HepG2 (cell line): ENCODE results near the gene SMTNL2. TPM values are rescaled to one million over a fixed set of nuclear protein-coding genes. Genes with fewer than 3 reads are reported as not detected.

Experiments
- ASH2L ChIP-seq: fragments of 300-600, 200-600 bp; sonication (generic); IDR thresholded peaks from 2 replicates; pipeline ENCODE4 v1.7.0; 2017; ENCODE audit warnings: low read depth, mild to moderate bottlenecking, moderate library complexity, mixed read lengths, low read length; ENCODE audit not compliant: insufficient read length
- BCL6 ChIP-seq: IDR thresholded peaks from 2 replicates; pipeline ENCODE4 v1.6.1; 2016; ENCODE audit warnings: missing genetic modification reagents, missing compliant biosample characterization
- ELF3 ChIP-seq: IDR thresholded peaks from 2 replicates; pipeline ENCODE4 v1.6.1; 2016; ENCODE audit warnings: missing genetic modification reagents, missing compliant biosample characterization
- FOXA1 ChIP-seq, 2 experiments: fragments of 450-650 bp in 1 of 2; sonication (generic) in 1 of 2; formaldehyde crosslinking in 1 of 2; IDR thresholded peaks; 2 replicates each; pipeline versions ENCODE4 v1.4.0 to v1.6.1; 2016 to 2020; ENCODE audit warnings: missing genetic modification reagents in 1 of 2
- ISL2 ChIP-seq: sonication (generic); formaldehyde crosslinking; IDR thresholded peaks from 2 replicates; pipeline ENCODE4 v1.5.0; 2020; ENCODE audit warnings: missing genetic modification reagents
- MIER2 ChIP-seq: IDR thresholded peaks from 2 replicates; pipeline ENCODE4 v1.6.1; 2016; ENCODE audit warnings: missing biosample characterization, missing genetic modification reagents
- MTA3 ChIP-seq: sonication (generic); formaldehyde crosslinking; IDR thresholded peaks from 2 replicates; pipeline ENCODE4 v1.4.0; 2020; ENCODE audit warnings: missing genetic modification reagents
- PTBP1 ChIP-seq: fragments of 200-400 bp; formaldehyde crosslinking; IDR thresholded peaks from 2 replicates; pipeline ENCODE4 v1.6.1; 2018; ENCODE audit warnings: low read length, low read depth; ENCODE audit not compliant: poor library complexity, severe bottlenecking
- RCOR2 ChIP-seq: IDR thresholded peaks from 2 replicates; pipeline ENCODE4 v1.6.1; 2016; ENCODE audit warnings: missing biosample characterization, missing genetic modification reagents
- TBX2 ChIP-seq: sonication (generic); formaldehyde crosslinking; IDR thresholded peaks from 2 replicates; pipeline ENCODE4 v1.5.0; 2020; ENCODE audit warnings: missing genetic modification reagents, mild to moderate bottlenecking, borderline replicate concordance
- ZBTB21 ChIP-seq: sonication (generic); formaldehyde crosslinking; IDR thresholded peaks from 2 replicates; pipeline ENCODE4 v1.4.0; 2020; ENCODE audit warnings: missing genetic modification reagents
- ZKSCAN1 ChIP-seq: fragments of 150-350 bp; IDR thresholded peaks from 2 replicates; pipeline ENCODE4 v1.6.1; 2014; ENCODE audit warnings: low read length
- ZNF30 ChIP-seq: sonication (generic); formaldehyde crosslinking; IDR thresholded peaks from 2 replicates; pipeline ENCODE4 v1.5.0; 2020; ENCODE audit warnings: mild to moderate bottlenecking, missing genetic modification reagents
- ZNF484 ChIP-seq: sonication (generic); formaldehyde crosslinking; IDR thresholded peaks from 2 replicates; pipeline ENCODE4 v1.5.1; 2020; ENCODE audit warnings: mild to moderate bottlenecking, low read depth, missing genetic modification reagents, borderline replicate concordance
- ZNF543 ChIP-seq: sonication (generic); formaldehyde crosslinking; IDR thresholded peaks from 2 replicates; pipeline ENCODE4 v1.4.0; 2020; ENCODE audit warnings: mild to moderate bottlenecking, missing genetic modification reagents
- ZNF672 ChIP-seq: sonication (generic); formaldehyde crosslinking; IDR thresholded peaks from 2 replicates; pipeline ENCODE4 v1.8.1; 2022; ENCODE audit warnings: missing genetic modification reagents
- ZNF782 ChIP-seq: sonication (generic); formaldehyde crosslinking; IDR thresholded peaks from 2 replicates; pipeline ENCODE4 v1.4.0; 2020; ENCODE audit warnings: missing genetic modification reagents, mild to moderate bottlenecking, borderline replicate concordance
- ZNF841 ChIP-seq: sonication (generic); formaldehyde crosslinking; IDR thresholded peaks from 2 replicates; pipeline ENCODE4 v1.8.1; 2023; ENCODE audit warnings: missing genetic modification reagents, borderline replicate concordance
- ZSCAN25 ChIP-seq: sonication (generic); formaldehyde crosslinking; IDR thresholded peaks from 2 replicates; pipeline ENCODE4 v1.8.0; 2022; ENCODE audit warnings: mild to moderate bottlenecking, missing genetic modification reagents
- polyA plus RNA-seq, 8 experiments: library from polyadenylated mRNA; depleted of rRNA in 3 of 8; stranded (reverse) in 7 of 8; unstranded in 1 of 8; fragments of >200 nt; fragmentation: Illumina TruSeq in 4 of 8; extraction: Trizol in 4 of 8; gene quantifications; 2 replicates each; pipeline versions ENCODE4 v1.2.1 to v1.2.3, GENCODE V29; 2011 to 2016; ENCODE audit warnings: low read depth in 4 of 8, missing spikeins in 1 of 8, mixed read lengths in 1 of 8; ENCODE audit not compliant: insufficient read depth in 1 of 8
- total RNA-seq, 5 experiments: library from RNA; depleted of rRNA; stranded (reverse); fragments of >200 nt; fragmentation: Illumina TruSeq; extraction: Trizol; gene quantifications; 2 replicates each; pipeline ENCODE4 v1.2.3, GENCODE V29; 2016; ENCODE audit warnings: low read depth in 1 of 5
- TF ChIP-seq, protein P1 (sequence below): sonication (generic); formaldehyde crosslinking; IDR thresholded peaks from 2 replicates; pipeline ENCODE4 v1.4.0; 2020; ENCODE audit warnings: low read depth, mild to moderate bottlenecking, missing genetic modification reagents
- TF ChIP-seq, protein P2 (sequence below): sonication (generic); formaldehyde crosslinking; IDR thresholded peaks from 2 replicates; pipeline ENCODE4 v1.4.0; 2020; ENCODE audit warnings: missing genetic modification reagents
- TF ChIP-seq, protein P3 (sequence below): sonication (generic); formaldehyde crosslinking; IDR thresholded peaks from 2 replicates; pipeline ENCODE4 v1.4.0; 2020; ENCODE audit warnings: mild to moderate bottlenecking, missing genetic modification reagents
- TF ChIP-seq, protein P4 (sequence below): IDR thresholded peaks from 2 replicates; pipeline ENCODE4 v1.6.1; 2016; ENCODE audit warnings: missing genetic modification reagents, missing compliant biosample characterization

SMTNL2 gene
- total and polyA plus RNA-seq, 2 of the 13 experiments (the other 11 are each of a cell fraction or from before 2014, with no cell fraction given) = 0.41 to 5.1 TPM

DNA sequence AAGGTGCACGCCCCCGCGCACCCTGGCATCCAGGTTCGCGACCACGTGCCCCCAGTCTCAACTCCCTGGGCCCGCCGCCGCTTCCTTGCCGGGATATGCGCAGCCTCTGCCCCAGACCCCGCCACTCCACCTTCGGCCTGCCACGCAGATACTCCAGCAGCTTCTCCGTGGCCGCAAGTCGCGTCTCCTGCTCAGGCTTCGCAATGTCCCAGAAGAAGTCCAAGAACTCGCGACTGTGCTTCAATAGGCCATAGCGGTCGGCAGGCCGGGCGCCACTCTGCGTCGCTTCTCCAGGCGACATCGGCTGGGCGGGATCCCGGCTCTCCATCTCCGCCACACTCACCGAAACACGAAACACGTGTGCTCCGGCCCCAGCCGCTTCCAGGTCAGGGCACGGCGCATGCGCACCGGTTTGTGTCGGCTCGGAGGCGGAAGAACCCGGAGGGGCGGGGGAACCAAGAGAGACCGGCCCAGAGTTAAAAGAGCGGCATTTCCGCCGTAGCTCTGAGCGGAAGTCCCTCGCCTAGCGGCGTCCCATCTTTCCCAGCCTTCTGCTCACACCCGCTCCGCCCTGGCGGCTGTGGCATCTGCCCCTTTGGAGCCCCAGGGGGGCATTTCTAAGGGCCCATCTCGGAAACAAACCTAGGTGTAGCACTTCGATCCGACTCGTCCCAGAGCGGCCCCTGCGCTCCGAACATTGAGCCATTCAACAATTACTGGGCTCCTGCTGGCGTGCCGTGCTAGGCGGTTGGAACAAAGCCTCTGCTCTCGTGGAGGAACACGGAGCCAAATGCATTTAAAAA, 29.1 kb upstream of the SMTNL2 start, which contains the start of gene MYBBP1A (continued):
- TF ChIP-seq ZNF484 (CRISPR knock-in tag) (peak; percentile 87; the same call in 1 of the 2 replicates), ZNF841 (no peak), TBX2 (CRISPR knock-in tag) (peak; percentile 77), ZNF543 (no peak), ZBTB21 (CRISPR knock-in tag) (no peak), ZNF782 (peak; percentile 75; the same call in 1 of the 2 replicates), ZNF30 (CRISPR knock-in tag) (no peak; the same call in 1 of the 2 replicates), ELF3 (CRISPR knock-in tag) (peak; percentile 94), ISL2 (CRISPR knock-in tag) (no peak), RCOR2 (CRISPR knock-in tag) (no peak), FOXA1 (IDR thresholded peaks at IDR 0.05) (no peak), FOXA1 (CRISPR knock-in tag; IDR thresholded peaks at IDR 0.05) (no peak), ZKSCAN1 (no peak), ZSCAN25 (CRISPR knock-in tag) (no peak), ASH2L (peak; percentile 57), MIER2 (CRISPR knock-in tag) (0 out of 2 replicates have a peak, but pooled peaks have one; percentile 32), BCL6 (no peak), PTBP1 (no peak), ZNF672 (no peak), MTA3 (no peak)
- TF ChIP-seq, protein P1, sequence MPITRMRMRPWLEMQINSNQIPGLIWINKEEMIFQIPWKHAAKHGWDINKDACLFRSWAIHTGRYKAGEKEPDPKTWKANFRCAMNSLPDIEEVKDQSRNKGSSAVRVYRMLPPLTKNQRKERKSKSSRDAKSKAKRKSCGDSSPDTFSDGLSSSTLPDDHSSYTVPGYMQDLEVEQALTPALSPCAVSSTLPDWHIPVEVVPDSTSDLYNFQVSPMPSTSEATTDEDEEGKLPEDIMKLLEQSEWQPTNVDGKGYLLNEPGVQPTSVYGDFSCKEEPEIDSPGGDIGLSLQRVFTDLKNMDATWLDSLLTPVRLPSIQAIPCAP (CRISPR knock-in tag) = no peak
- TF ChIP-seq, protein P2, sequence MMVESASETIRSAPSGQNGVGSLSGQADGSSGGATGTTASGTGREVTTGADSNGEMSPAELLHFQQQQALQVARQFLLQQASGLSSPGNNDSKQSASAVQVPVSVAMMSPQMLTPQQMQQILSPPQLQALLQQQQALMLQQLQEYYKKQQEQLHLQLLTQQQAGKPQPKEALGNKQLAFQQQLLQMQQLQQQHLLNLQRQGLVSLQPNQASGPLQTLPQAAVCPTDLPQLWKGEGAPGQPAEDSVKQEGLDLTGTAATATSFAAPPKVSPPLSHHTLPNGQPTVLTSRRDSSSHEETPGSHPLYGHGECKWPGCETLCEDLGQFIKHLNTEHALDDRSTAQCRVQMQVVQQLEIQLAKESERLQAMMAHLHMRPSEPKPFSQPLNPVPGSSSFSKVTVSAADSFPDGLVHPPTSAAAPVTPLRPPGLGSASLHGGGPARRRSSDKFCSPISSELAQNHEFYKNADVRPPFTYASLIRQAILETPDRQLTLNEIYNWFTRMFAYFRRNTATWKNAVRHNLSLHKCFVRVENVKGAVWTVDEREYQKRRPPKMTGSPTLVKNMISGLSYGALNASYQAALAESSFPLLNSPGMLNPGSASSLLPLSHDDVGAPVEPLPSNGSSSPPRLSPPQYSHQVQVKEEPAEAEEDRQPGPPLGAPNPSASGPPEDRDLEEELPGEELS = peak; percentile 10; the same call in 1 of the 2 replicates
- TF ChIP-seq, protein P3, sequence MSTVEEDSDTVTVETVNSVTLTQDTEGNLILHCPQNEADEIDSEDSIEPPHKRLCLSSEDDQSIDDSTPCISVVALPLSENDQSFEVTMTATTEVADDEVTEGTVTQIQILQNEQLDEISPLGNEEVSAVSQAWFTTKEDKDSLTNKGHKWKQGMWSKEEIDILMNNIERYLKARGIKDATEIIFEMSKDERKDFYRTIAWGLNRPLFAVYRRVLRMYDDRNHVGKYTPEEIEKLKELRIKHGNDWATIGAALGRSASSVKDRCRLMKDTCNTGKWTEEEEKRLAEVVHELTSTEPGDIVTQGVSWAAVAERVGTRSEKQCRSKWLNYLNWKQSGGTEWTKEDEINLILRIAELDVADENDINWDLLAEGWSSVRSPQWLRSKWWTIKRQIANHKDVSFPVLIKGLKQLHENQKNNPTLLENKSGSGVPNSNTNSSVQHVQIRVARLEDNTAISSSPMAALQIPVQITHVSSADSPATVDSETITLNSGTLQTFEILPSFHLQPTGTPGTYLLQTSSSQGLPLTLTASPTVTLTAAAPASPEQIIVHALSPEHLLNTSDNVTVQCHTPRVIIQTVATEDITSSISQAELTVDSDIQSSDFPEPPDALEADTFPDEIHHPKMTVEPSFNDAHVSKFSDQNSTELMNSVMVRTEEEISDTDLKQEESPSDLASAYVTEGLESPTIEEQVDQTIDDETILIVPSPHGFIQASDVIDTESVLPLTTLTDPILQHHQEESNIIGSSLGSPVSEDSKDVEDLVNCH (CRISPR knock-in tag) = no peak
- TF ChIP-seq, protein P4, sequence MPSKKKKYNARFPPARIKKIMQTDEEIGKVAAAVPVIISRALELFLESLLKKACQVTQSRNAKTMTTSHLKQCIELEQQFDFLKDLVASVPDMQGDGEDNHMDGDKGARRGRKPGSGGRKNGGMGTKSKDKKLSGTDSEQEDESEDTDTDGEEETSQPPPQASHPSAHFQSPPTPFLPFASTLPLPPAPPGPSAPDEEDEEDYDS (CRISPR knock-in tag) = peak; percentile 87
